Activated naive CD8-positive, alpha-beta T cell treated with anti-CD3 and anti-CD28 coated beads, Interleukin-2, amount 50 U/mL, for 24 hours (primary cell): ENCODE measurements around the gene TMEM52.

Experiments
- ATAC-seq: fragments of 150-1000 bp; cut with Tn5 transposase; one replicate; pipeline ENCODE4 v1.10.0; 2021
- DNase-seq: peaks from one replicate; pipeline ENCODE4 v3.0.0; 2021
- H3K27ac Mint-ChIP-seq: one replicate; pipeline ENCODE4 v1.8.0; 2021; ENCODE audit warnings: mild to moderate bottlenecking, mixed read lengths
- H3K27me3 Mint-ChIP-seq: one replicate; pipeline ENCODE4 v1.8.0; 2021; ENCODE audit warnings: mixed read lengths
- H3K36me3 Mint-ChIP-seq: one replicate; pipeline ENCODE4 v1.8.0; 2021; ENCODE audit warnings: low read depth, mixed read lengths
- H3K4me1 Mint-ChIP-seq: one replicate; pipeline ENCODE4 v1.8.0; 2021; ENCODE audit warnings: mixed read lengths
- H3K4me3 Mint-ChIP-seq: one replicate; pipeline ENCODE4 v1.8.0; 2021; ENCODE audit warnings: mild to moderate bottlenecking, moderate library complexity, mixed read lengths
- H3K9me3 Mint-ChIP-seq: one replicate; pipeline ENCODE4 v1.8.0; 2021; ENCODE audit warnings: mixed read lengths

Gene TMEM52

DNA sequence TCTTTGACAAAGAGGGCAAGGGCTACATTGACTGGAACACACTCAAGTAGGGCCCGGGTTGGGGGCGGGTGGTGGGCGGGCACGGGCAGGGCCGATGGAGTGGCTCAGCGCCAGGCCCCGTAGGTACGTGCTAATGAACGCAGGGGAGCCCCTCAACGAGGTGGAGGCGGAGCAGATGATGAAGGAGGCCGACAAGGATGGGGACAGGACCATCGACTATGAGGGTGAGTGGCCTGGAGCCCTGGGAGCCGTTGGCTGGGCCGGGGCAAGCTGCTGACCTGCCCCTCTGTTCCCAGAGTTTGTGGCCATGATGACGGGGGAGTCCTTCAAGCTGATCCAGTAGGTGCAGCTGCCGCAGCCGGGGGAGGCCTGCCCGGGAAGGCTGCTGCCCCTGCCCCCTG lies 2.2 kb downstream of the TMEM52 start:
- H3K27ac Mint-ChIP-seq: no peak overlapping the region
- no peaks in the 10 kb centered on the region for H3K36me3 Mint-ChIP-seq
- no peaks in the 10 kb centered on the region for H3K27me3 Mint-ChIP-seq
- no peak overlapping the region for H3K4me3 Mint-ChIP-seq
- ATAC-seq (no peak), DNase-seq (no peak)
- H3K4me1 Mint-ChIP-seq: peaks cover 2% of the 10 kb centered on the region
- no peaks in the 10 kb centered on the region for H3K9me3 Mint-ChIP-seq

DNA sequence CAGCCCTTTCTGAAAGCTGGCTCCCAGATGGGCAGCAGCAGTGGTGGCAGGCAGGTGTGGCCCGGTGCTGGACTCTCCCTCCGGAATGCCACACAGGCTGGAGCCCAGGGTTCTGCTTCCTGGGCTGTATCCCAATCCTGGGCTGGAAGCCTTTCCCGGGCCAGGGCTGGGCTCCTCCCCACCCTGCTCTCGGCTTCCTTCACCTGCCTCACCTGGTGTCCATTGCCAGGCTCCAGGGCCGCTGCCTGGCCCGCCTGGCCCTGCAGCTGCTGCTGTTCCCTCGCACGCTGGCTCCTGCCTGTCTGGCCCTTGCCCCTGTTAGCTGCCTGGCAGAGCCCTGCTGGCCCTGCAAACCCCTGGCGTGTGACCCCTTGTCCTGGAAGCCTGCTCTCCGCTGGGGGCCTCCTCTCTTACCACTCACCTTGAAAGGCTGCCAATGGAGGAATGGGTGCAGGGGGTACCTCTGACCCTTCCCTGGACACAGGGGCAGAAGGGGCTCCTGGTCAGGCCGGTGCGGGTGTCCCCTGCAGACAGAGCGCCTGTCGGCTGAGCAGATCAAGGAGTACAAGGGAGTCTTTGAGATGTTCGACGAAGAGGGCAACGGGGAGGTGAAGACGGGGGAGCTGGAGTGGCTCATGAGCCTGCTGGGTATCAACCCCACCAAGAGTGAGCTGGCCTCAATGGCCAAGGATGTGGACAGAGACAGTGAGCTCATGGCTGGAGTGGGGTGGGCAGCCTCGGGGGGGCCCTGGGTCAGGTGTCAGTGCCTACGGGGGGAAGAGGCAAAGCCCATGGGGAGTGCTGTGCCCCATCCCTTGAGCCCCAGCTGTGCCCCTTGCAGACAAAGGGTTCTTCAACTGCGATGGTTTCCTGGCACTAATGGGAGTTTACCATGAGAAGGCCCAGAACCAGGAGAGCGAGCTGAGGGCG lies 2.9 kb downstream of the TMEM52 start:
- Mint-ChIP-seq H3K9me3 (no peaks in the 10 kb centered on the region), H3K27ac (no peak overlapping the region), H3K36me3 (no peaks in the 10 kb centered on the region), H3K4me1 (peaks cover 2% of the 10 kb centered on the region), H3K27me3 (no peaks in the 10 kb centered on the region), H3K4me3 (no peak overlapping the region)
- no peak for ATAC-seq
- DNase-seq: no peak

DNA sequence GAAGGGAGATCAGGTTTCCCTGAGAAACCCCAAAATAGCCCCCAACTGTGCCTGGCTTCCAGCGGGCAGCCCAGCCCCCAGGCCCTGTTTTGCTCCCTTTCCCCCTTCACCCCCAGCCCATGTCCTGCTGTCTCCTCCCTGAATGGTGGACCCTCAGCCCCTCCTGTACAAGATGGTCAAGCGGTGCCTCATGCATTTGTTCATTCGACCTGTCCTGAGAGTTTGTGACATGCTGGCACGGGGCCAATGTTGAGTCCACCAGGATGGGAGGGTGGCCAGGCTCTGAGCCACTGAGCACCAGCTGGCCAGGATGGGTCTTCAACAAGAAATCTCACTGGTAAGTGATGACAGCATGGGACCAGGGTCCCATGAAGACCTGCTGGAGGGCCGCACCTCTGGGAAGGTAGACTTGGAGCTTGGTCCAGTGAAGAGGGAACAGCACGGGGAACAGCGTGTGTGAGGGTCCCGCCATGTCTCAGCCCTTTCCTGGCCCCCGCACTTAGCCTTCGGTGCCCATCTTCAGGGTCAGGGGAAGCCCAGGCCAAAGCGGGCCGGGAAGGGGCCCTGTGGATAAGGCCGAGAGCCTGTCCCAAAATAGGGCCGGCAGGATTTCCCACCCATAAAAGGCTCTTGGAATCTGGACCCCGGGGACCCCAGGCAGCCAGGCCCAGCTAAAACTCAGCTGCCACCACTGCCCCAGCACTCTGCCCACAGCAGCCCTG lies 3.9 kb downstream of the TMEM52 start, which contains the start of gene CALML6:
CALML6 (plus strand) TSS at position 290 of the 722 bp plus-strand sequence; CDS start at position 311, 21 bp downstream.
- H3K9me3 Mint-ChIP-seq: no peaks in the 10 kb centered on the region
- H3K4me3 Mint-ChIP-seq: no peak within 1 kb of the TSS
- no peaks in the 10 kb centered on the region for H3K36me3 Mint-ChIP-seq
- no peak within 1 kb of the TSS for H3K27ac Mint-ChIP-seq
- no peaks in the 10 kb centered on the region for H3K27me3 Mint-ChIP-seq
- DNase-seq: no peak
- no peak for ATAC-seq
- H3K4me1 Mint-ChIP-seq: peaks cover 6% of the 10 kb centered on the region

DNA sequence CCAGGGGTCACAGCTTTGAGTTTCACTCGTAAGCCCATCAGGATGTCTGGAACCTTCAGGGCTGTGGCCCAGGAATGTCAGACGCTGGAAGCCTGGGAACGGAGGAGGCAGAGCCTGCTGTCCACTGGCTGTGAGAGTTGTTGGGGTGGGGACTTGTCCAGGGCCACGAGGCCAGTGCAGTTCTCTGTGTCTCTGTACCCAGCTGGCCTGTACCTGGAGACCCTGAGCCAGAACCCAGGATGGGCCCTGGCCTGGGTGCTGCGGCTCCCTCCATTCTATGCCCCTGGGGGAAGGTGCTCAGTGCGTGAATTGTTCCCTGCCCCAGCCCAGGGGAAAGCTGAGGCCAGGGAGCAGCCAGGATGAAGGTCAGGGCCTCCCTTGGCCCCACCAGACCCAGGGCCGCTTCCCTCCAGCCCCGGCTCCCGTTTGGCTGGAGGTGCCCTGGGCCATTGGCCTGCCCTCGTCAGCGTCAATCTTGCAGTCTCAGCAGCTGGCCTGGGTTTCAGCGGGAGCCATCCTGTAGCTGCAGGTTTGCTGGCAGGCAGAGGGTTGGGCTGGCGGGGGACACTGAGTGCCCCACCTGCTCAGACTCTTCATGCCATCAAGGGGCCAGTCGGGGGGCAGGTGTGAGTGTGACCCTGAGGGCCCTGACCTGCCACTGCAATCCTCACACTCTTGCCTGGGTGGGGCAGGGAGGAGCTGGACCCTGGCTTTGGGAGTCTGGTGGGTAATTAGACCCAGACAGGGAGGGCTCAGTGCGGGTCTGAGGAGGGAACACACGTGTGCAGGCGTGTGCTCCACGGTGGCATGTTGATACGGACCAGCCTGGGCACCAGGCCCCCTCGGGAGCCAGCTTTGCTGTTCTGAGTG lies 4.7 kb downstream of the TMEM52 start:
- Mint-ChIP-seq H3K9me3 (no peaks in the 10 kb centered on the region), H3K27me3 (no peaks in the 10 kb centered on the region), H3K27ac (no peak overlapping the region), H3K36me3 (no peaks in the 10 kb centered on the region), H3K4me3 (no peak overlapping the region), H3K4me1 (peaks cover 7% of the 10 kb centered on the region)
- ATAC-seq (no peak), DNase-seq (no peak)

DNA sequence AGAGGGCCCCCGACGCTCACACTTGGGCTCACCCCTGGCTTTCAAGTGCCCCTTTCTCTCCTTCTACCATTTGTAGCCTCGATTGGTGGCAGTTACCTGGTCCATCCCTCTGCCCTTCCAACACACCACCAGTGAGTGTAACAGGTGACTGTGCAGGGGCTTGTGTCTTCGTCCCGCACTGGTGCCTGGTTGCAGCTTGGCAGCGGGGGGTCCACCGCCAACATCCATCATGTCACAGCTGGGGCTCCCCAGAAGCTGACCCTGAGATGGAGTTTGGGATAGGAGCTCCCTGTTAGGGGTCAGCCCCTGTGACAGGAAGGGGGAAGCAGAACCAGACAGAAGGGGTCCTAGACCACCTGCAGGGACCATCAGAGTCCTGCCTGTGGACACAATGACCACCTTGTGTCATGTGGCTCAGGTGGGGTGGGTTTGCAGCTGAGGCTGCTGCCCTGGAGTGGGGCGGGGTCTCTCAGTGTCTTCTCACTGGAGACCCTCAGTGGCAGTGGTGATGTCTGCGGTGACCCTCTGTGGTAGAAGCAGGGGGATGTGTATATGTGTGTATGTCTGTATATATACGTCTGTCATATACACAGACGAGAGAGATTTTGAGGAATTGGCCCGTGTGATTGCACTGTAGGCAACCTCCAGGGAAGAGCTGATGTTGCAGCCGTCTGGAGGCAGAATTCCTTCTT lies 7.6 kb downstream of the TMEM52 start:
- no peaks in the 10 kb centered on the region for H3K9me3 Mint-ChIP-seq
- H3K4me1 Mint-ChIP-seq: peaks cover 11% of the 10 kb centered on the region
- no peak overlapping the region for H3K27ac Mint-ChIP-seq
- DNase-seq (no peak), ATAC-seq (no peak)
- H3K4me3 Mint-ChIP-seq: peak overlapping the region; percentile 24
- no peaks in the 10 kb centered on the region for H3K36me3 Mint-ChIP-seq
- no peaks in the 10 kb centered on the region for H3K27me3 Mint-ChIP-seq

DNA sequence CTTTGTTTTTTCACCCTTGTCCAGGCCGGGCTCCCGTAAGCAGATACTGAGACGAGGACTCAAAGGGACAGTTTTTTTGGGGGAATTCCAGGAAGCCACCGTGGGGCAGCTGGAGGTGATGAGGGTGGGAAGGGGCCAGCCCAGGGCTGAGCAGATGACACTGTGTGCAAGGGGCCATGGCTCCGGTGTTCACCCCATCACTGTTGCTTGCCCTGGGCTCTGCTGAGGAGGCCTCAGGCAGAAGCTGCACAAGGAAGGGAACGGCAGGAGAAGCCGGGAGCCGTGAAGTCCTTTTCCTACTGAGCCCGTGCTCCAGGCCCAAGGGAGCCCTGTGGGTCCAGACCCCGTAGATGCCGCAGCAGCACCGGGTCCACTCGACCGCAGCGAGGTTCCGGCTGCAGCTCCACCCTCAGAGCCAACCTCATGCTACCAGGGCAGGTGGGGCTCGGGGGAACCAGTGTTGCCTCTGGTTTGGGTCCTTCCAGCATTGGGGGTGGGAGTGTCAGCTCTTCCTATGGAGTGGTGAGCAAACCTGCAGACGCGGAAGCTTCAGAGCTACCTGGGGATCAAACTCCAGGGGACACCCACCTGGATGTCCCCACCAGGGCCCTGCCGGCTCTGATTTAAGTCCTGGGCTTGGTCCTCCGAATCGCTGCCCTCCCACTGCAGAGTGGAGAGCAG lies 8.3 kb downstream of the TMEM52 start:
- ATAC-seq (no peak), DNase-seq (no peak)
- no peak overlapping the region for H3K27ac Mint-ChIP-seq
- peak overlapping the region; percentile 78 for H3K4me3 Mint-ChIP-seq
- H3K4me1 Mint-ChIP-seq: peaks cover 17% of the 10 kb centered on the region
- no peaks in the 10 kb centered on the region for H3K36me3 Mint-ChIP-seq
- H3K9me3 Mint-ChIP-seq: no peaks in the 10 kb centered on the region
- no peaks in the 10 kb centered on the region for H3K27me3 Mint-ChIP-seq

DNA sequence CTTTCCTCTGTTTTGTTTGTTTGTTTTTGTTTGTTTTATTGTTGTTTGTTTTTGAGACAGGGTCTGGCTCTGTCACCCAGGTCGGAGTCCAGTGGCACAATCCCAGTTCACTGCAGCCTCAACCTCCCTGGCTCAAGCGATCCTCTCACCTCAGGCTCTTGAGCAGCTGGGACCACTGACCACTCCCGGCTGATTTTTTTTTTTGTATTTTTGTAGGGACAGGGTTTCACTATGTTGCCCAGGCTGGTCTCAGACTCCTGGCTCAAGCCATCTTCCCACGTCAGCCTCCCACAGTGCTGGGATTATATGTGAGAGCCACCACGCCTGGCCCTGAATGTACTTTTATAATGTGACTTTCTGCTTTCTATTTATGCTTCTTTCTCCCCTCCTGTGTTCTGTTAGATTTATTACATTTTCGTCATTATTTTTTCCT lies 9.0 kb downstream of the TMEM52 start:
- no peaks in the 10 kb centered on the region for H3K36me3 Mint-ChIP-seq
- H3K4me1 Mint-ChIP-seq: peaks cover 17% of the 10 kb centered on the region
- no peaks in the 10 kb centered on the region for H3K9me3 Mint-ChIP-seq
- peak overlapping the region; percentile 65 for H3K27ac Mint-ChIP-seq
- H3K27me3 Mint-ChIP-seq: no peaks in the 10 kb centered on the region
- peak overlapping the region; percentile 78 for H3K4me3 Mint-ChIP-seq
- ATAC-seq (no peak), DNase-seq (no peak)

DNA sequence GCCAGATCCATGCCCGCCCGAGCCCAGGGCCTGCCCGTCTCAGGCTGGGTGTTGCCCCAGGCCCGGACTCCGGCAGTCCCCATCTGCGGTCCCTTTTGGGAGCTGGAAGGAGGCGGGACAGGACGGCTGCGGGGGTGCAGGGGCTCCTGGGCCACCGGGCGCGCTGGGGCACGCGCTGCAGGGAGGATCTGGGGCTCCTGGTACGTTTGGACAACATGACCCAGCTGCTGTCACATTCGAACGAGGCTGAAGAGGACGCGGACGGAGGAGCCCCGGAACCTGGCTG lies 10.6 kb downstream of the TMEM52 start:
- no peak for DNase-seq
- H3K4me3 Mint-ChIP-seq: peak overlapping the region; percentile 63
- H3K27ac Mint-ChIP-seq: no peak overlapping the region
- no peak for ATAC-seq
- H3K9me3 Mint-ChIP-seq: no peaks in the 10 kb centered on the region
- H3K36me3 Mint-ChIP-seq: no peaks in the 10 kb centered on the region
- peaks cover 17% of the 10 kb centered on the region for H3K4me1 Mint-ChIP-seq
- no peaks in the 10 kb centered on the region for H3K27me3 Mint-ChIP-seq

DNA sequence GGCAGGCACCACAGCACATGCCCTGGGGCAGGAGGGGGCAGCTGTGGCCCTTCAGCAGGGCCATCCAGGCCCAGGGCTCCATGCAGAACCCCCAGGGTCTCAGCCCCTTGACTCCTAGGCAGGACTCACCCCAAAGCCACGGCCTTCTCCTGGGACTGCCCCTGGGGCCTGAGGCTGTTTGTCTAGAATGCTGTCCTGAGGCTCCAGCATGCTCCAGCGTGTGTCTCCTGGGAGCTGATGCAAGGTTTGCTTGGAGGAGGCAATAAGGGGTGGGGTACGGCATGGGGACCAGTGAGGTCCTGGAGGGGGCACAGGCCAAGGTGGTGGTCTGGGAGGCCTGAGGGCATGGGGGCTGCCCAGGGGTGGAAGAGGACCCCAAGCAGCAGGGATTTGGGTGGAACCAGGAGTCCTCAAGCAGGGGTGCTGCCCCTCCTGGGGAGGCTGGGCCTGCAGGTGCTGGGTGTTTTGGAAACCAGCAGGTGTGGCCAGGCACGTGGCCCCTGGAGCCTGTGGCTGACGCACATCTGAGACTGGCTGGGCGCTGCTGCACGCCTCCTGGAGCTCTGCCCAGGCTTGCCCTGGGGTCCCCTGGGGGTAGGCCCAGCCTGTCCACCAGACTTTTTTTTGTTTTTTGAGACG lies 11.9 kb downstream of the TMEM52 start:
- no peak for ATAC-seq
- Mint-ChIP-seq H3K27me3 (no peaks in the 10 kb centered on the region), H3K4me3 (no peak overlapping the region), H3K9me3 (no peaks in the 10 kb centered on the region), H3K27ac (no peak overlapping the region), H3K4me1 (peaks cover 17% of the 10 kb centered on the region), H3K36me3 (no peaks in the 10 kb centered on the region)
- DNase-seq: no peak

DNA sequence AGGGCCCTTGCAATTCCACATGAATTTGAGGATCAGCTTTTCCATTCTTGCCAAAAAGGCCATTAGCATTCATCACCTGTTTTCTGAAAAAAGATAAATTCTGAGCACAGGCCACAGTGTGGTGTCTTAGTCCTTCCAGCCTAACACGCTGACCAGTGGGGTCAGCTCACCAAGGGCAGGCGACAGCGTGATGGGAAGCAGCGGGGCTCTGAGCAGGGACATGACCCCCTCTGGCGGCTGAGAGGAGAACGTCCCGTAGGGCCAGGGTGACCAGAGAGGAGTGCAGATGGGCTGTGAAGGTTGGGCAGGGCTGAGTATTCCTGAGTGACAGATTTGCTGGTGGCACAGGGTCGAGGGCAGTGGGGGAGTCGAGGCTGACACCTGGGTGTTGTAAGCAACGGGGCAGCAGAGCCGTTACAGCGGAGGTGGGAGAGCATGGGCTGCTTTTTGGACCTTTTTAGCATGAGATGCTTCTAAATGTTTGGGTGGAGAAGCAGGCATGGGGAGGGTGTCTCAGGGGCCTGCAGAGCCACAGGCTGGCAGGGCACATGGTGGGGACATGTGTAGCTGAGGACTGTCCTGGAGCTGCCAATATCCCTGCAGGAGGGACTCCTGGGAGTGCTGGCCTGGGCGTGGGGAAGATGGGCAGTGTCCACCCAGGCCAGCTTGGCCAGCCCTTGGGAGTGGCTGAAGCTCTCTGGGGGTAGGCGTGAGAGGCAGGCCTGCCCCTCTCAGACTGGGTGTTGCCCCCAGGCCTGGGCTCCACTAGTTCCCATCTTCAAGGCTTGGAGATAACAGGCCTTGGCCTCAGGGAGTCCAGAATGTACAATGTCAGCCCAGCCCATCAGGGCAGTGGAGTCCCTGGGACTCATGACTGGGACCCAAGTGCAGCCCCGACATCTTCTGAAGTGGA lies 12.6 kb downstream of the TMEM52 start:
- Mint-ChIP-seq H3K4me1 (peaks cover 17% of the 10 kb centered on the region), H3K4me3 (peak overlapping the region; percentile 3), H3K27ac (peak overlapping the region; percentile 25), H3K36me3 (no peaks in the 10 kb centered on the region), H3K27me3 (no peaks in the 10 kb centered on the region), H3K9me3 (no peaks in the 10 kb centered on the region)
- ATAC-seq: peak; percentile 53
- peak; percentile 79 for DNase-seq

DNA sequence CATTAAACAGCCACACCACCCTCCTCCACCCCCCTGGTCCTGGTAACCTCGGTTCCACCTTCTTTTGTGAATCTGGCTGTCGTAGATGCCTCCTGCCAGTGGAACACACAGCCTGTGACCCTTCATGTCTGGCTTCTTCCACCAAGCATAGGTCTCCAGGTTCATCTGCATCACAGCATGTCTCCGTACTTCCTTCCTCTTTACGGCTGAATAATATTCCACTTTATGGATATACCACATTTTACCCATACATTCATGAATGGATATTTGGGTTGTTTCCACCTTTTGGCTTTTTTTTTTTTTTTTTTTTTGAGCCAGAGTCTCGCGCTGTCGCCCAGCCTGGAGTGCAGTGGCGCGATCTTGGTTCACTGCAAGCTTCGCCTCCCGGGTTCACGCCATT lies 15.9 kb downstream of the TMEM52 start:
- DNase-seq (no peak), ATAC-seq (no peak)
- Mint-ChIP-seq H3K27me3 (no peaks in the 10 kb centered on the region), H3K9me3 (no peaks in the 10 kb centered on the region), H3K4me1 (peaks cover 13% of the 10 kb centered on the region), H3K27ac (no peak overlapping the region), H3K4me3 (no peak overlapping the region), H3K36me3 (no peaks in the 10 kb centered on the region)

DNA sequence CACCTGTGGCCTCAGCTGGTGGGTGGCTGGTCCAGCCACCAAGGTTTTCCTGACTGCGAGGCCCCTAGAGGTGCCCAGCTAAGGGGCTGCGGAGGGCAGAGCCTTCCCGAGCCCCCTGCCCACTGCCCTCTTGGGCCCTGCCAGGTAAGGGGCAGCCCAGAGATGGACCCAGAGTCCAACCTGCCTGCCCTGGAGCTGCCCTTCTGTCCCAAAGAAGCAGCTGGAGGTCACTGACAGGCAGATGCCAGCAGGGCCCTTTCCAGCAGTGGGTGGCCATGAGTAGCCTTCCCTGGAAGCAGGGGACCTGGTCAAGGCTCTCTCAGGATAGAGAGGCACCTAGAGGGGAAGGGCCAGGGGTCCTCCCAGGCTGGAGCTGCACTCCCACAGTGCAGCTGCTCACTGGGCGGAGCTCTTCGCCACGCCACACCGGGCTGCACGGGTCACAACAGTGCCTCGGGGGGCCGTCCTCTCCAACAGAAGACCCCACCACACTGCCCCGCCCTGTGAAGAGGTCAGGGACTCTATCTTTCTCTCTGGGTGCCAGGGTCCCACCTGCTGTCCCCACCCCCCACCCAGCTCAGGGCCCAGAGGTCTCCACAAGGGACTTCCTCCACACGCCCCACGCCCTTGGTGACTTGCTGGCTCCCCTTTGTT lies 17.3 kb downstream of the TMEM52 start:
- no peak for ATAC-seq
- no peak overlapping the region for H3K27ac Mint-ChIP-seq
- H3K4me3 Mint-ChIP-seq: no peak overlapping the region
- H3K36me3 Mint-ChIP-seq: no peaks in the 10 kb centered on the region
- H3K9me3 Mint-ChIP-seq: no peaks in the 10 kb centered on the region
- no peaks in the 10 kb centered on the region for H3K27me3 Mint-ChIP-seq
- peaks cover 10% of the 10 kb centered on the region for H3K4me1 Mint-ChIP-seq
- no peak for DNase-seq
